B cell (primary cell): Measurements from ENCODE around the gene TMEM87A. TPM values are rescaled to one million over a fixed set of nuclear protein-coding genes. Genes with fewer than 3 reads are reported as not detected.

ENCODE experiments used
- ATAC-seq: fragments of 200-7000 bp; cut with Tn5 transposase; one replicate; pipeline ENCODE4 v1.10.0; 2021; ENCODE audit warnings: low read depth, mild to moderate bottlenecking, moderate number of reproducible peaks, moderate library complexity
- CTCF ChIA-PET: fragments of 350-600 bp; sonication (Branson Sonifier 250); formaldehyde crosslinking; loops from one replicate; lab custom pipeline; 2021; ENCODE audit warnings: antibody characterized with exemption, inconsistent platforms; lab: Charles Lee
- POLR2A ChIA-PET: fragments of 350-600 bp; sonication (Branson Sonifier 250); formaldehyde crosslinking; loops from one replicate; lab custom pipeline; 2021; ENCODE audit warnings: antibody characterized with exemption; lab: Charles Lee
- DNase-seq: peaks from one replicate; pipeline ENCODE4 v3.0.0; 2013
- H2AFZ ChIP-seq: 2 replicates; pipeline ENCODE4 v1.6.1; 2012; ENCODE audit warnings: mild to moderate bottlenecking, low read depth, low read length; ENCODE audit not compliant: insufficient read depth, poor library complexity, severe bottlenecking
- H3K27ac ChIP-seq, 2 donors: 1 replicate in 1 of 2; 2 replicates in 1 of 2; pipeline ENCODE4 v1.5.1; 2012 to 2013; ENCODE audit warnings: low read length in 2 of 2, mild to moderate bottlenecking in 2 of 2, moderate library complexity in 1 of 2
- H3K27me3 ChIP-seq, 4 experiments: fragments of 200-600 bp in 1 of 4; sonication (generic) in 1 of 4; replicated peaks in 1 of 4; 1 replicate in 2 of 4; 2 replicates in 2 of 4; pipeline versions ENCODE4 v1.6.1 to v1.7.0; 2013 to 2016; ENCODE audit warnings: low read length in 3 of 4, mild to moderate bottlenecking in 2 of 4, mixed read lengths in 1 of 4, moderate library complexity in 1 of 4; ENCODE audit not compliant: insufficient read depth in 4 of 4, control insufficient read depth in 3 of 4; ENCODE audit errors: control extremely low read depth in 1 of 4
- H3K36me3 ChIP-seq, 2 experiments: replicated peaks in 1 of 2; 1 replicate in 1 of 2; 2 replicates in 1 of 2; pipeline versions ENCODE4 v1.6.1 to v1.7.1; 2013; ENCODE audit warnings: low read length in 1 of 2; ENCODE audit not compliant: insufficient read depth in 2 of 2, control insufficient read depth in 1 of 2; ENCODE audit errors: control extremely low read depth in 1 of 2, extremely low read depth in 1 of 2
- H3K4me1 ChIP-seq, 2 donors: fragments of 200-600 bp in 1 of 2; sonication (generic) in 1 of 2; 1 replicate in 1 of 2; 2 replicates in 1 of 2; pipeline versions ENCODE4 v1.5.1 to v1.6.1; 2013 to 2017; ENCODE audit warnings: low read length in 2 of 2; ENCODE audit not compliant: control insufficient read depth in 2 of 2, insufficient read depth in 2 of 2
- H3K4me2 ChIP-seq: replicated peaks from 2 replicates; pipeline ENCODE3; 2012; ENCODE audit warnings: mild to moderate bottlenecking, low read depth, low read length; ENCODE audit not compliant: poor library complexity, severe bottlenecking
- H3K4me3 ChIP-seq, 5 experiments: fragments of 200-600 bp in 1 of 5; sonication (generic) in 1 of 5; 1 replicate in 3 of 5; 2 replicates in 2 of 5; pipeline versions ENCODE4 v1.5.1 to v1.7.0; 2011 to 2016; ENCODE audit warnings: low read length in 4 of 5, mild to moderate bottlenecking in 4 of 5, low read depth in 2 of 5, control low read depth in 1 of 5, moderate library complexity in 1 of 5; ENCODE audit not compliant: insufficient read depth in 1 of 5; ENCODE audit errors: control extremely low read depth in 1 of 5, extremely low read depth in 1 of 5
- H3K79me2 ChIP-seq: fragments of 200-600 bp; sonication (generic); one replicate; pipeline ENCODE4 v1.6.0; 2016; ENCODE audit warnings: low read length; ENCODE audit not compliant: control insufficient read depth, insufficient read depth
- H3K9ac ChIP-seq: fragments of 200-600 bp; sonication (generic); 2 replicates; pipeline ENCODE4 v1.6.1; 2017; ENCODE audit warnings: mild to moderate bottlenecking, low read length, moderate library complexity
- H3K9me3 ChIP-seq, 3 donors: one replicate each; pipeline versions ENCODE4 v1.6.1 to v1.7.1; 2013; ENCODE audit warnings: low read length in 2 of 3; ENCODE audit not compliant: control insufficient read depth in 2 of 3, insufficient read depth in 1 of 3; ENCODE audit errors: control extremely low read depth in 1 of 3
- H4K20me1 ChIP-seq: 2 replicates; pipeline ENCODE4 v1.6.0; 2012; ENCODE audit warnings: mild to moderate bottlenecking, low read length; ENCODE audit not compliant: insufficient read depth, control insufficient read depth, poor library complexity, severe bottlenecking
- H3K27ac Mint-ChIP-seq: one replicate; pipeline ENCODE4 v1.8.0; 2021; ENCODE audit warnings: mixed read lengths
- H3K27me3 Mint-ChIP-seq: one replicate; pipeline ENCODE4 v1.8.0; 2021; ENCODE audit warnings: mixed read lengths
- H3K4me1 Mint-ChIP-seq: one replicate; pipeline ENCODE4 v1.8.0; 2021; ENCODE audit warnings: mixed read lengths
- H3K4me3 Mint-ChIP-seq: one replicate; pipeline ENCODE4 v1.8.0; 2021; ENCODE audit warnings: mixed read lengths
- H3K9me3 Mint-ChIP-seq: one replicate; pipeline ENCODE4 v1.8.0; 2022; ENCODE audit warnings: mixed read lengths; ENCODE audit not compliant: insufficient read depth
- CTCF ChIP-seq: fragments of 200-600 bp; IDR thresholded peaks from one replicate; pipeline ENCODE4 v1.8.0; 2022; ENCODE audit warnings: antibody characterized with exemption, mild to moderate bottlenecking
- EZH2 ChIP-seq: IDR thresholded peaks from 2 replicates; pipeline ENCODE4 v1.6.1; 2012; ENCODE audit warnings: borderline replicate concordance, low read depth, mild to moderate bottlenecking, moderate library complexity, low read length; ENCODE audit not compliant: insufficient read depth, poor library complexity, severe bottlenecking
- WGBS: methylation state at CpG from one replicate; pipeline ENCODE4 v1.1.5; 2013; ENCODE audit warnings: missing lambda C conversion rate; ENCODE audit not compliant: insufficient coverage; 5-methylcytosine and 5-hydroxymethylcytosine counted together
- intact Hi-C: fragments of 100-400 bp; cut with micrococcal nuclease; formaldehyde crosslinking; loops from one replicate; pipeline ENCODE4 v1.10.0; 2022
- polyA plus RNA-seq: library from polyadenylated mRNA; depleted of rRNA; stranded (reverse); fragments of >200 nt; gene quantifications from 2 replicates; pipeline ENCODE4 v1.2.3, GENCODE V29; 2012
- total RNA-seq, 2 donors: library from RNA; stranded (reverse); fragments of 120-200 nt in 1 of 2; gene quantifications; 1 replicate in 1 of 2; 2 replicates in 1 of 2; pipeline versions ENCODE4 v1.2.3 to v1.2.4, GENCODE V29; 2013 to 2022

TMEM87A gene
- total and polyA plus RNA-seq, 2 donors (not counting 1 experiment from before 2014, with no cell fraction given) = 14.5 to 61.5 TPM

DNA sequence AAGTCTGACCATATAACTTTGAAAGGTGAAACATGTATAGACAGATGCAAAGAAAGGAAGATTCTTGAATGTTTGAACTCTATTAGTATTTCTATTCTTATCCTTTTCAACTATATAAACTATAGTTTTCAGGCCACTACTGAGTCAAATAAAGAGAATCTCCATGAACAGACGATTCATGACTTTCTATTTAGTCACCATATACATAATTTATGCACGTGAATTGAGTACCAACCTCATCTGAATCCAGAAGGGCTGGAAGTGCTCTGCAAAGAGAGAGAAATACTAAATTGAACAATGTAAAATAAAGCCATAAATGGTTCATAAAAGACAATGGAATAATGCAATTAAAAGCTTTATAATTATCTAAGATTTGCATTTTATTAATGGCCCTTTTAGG, 55.7 kb downstream of the TMEM87A start:
- intact Hi-C loops = no loop called here
- Mint-ChIP-seq H3K4me3 (no peak overlapping the region), H3K27me3 (no peaks in the 10 kb centered on the region), H3K4me1 (peaks cover 23% of the 10 kb centered on the region), H3K27ac (peak overlapping the region; percentile 20), H3K9me3 (no peaks in the 10 kb centered on the region)
- Histone ChIP-seq H3K27ac (no peak overlapping the region), H3K79me2 (no peaks in the 10 kb centered on the region), H2AFZ (no peak overlapping the region), H3K4me3 (no peak overlapping the region), H3K27me3 (no peaks in the 10 kb centered on the region), H3K4me2 (no peak overlapping the region), H3K4me1 (peaks cover 11 to 19% of the 10 kb centered on the region in 2 donors), H3K9me3 (peaks cover 0 to 1% (median 0%) of the 10 kb centered on the region in 3 donors), H3K36me3 (peaks cover 13 to 38% of the 10 kb centered on the region in 2 experiments), H4K20me1 (no peaks in the 10 kb centered on the region), H3K9ac (no peak overlapping the region)
- ATAC-seq (no peak), DNase-seq (no peak)
- WGBS = no CpG with 5 or more reads among the region's 2 CpGs
- POLR2A ChIA-PET = no interaction called here
- CTCF ChIA-PET = no interaction called here
- TF ChIP-seq CTCF (no peak), EZH2 (no peak)

GRCh38 chr15:42215913-42216829, 57.1 kb downstream of the TMEM87A start:
- no peak for ATAC-seq
- H2AFZ ChIP-seq = no peak overlapping the region
- Mint-ChIP-seq H3K9me3 (no peaks in the 10 kb centered on the region), H3K4me3 (no peak overlapping the region), H3K27me3 (no peaks in the 10 kb centered on the region), H3K4me1 (peaks cover 23% of the 10 kb centered on the region), H3K27ac (peak overlapping the region; percentile 46)
- H3K9ac ChIP-seq = no peak overlapping the region
- DNase-seq = no peak
- POLR2A ChIA-PET = interaction anchor here (0.7 kb wide), 1 partner anchor 22 kb away, joined by 3 read pairs; no protein-coding TSS in a partner anchor
- peaks cover 13 to 49% of the 10 kb centered on the region in 2 experiments for H3K36me3 ChIP-seq
- no peaks in the 10 kb centered on the region for H3K27me3 ChIP-seq
- H3K9me3 ChIP-seq = peaks cover 0 to 1% (median 0%) of the 10 kb centered on the region in 3 donors
- H4K20me1 ChIP-seq = no peaks in the 10 kb centered on the region
- no CpG with 5 or more reads among the region's 4 CpGs for WGBS
- no peak for TF ChIP-seq CTCF
- no peak for TF ChIP-seq EZH2
- CTCF ChIA-PET = no interaction called here
- H3K4me3 ChIP-seq = no peak overlapping the region
- intact Hi-C loops = no loop called here
- H3K79me2 ChIP-seq = no peaks in the 10 kb centered on the region
- H3K4me1 ChIP-seq = peaks cover 11 to 19% of the 10 kb centered on the region in 2 donors
- H3K4me2 ChIP-seq = no peak overlapping the region
- no peak overlapping the region for H3K27ac ChIP-seq
